ENCODE data around the gene LIPM. TPM values are rescaled to one million over a fixed set of nuclear protein-coding genes. Genes with fewer than 3 reads are reported as not detected.

Gene LIPM
- polyA plus RNA-seq, 2 of the 4 experiments (the other 2 are of a cell fraction): not detected

GRCh38 chr10:88820748-88821401 is 18.3 kb downstream of the LIPM start:
- FAIRE-seq: no peak
- Histone ChIP-seq H3K9me3 (no peaks in the 10 kb centered on the region), H3K27ac (no peak overlapping the region), H3K4me2 (peak overlapping the region; percentile 12; the same call in 2 of the 3 replicates), H3K4me1 (peaks cover 7% of the 10 kb centered on the region; the same call in 2 of the 3 replicates), H3K4me3 (no peak overlapping the region)
- DNase-seq (ENCODE audit: low read depth in 1 of 2, low spot score in 1 of 2): no peak
- no peak for ATAC-seq
- ChIA-PET CTCF (interaction anchor here (0.8 to 7.9 kb wide), 6 partner anchors 10 to 112 kb away, joined by 3 to 79 read pairs (median 8); no protein-coding TSS in a partner anchor), POLR2A (interaction anchor here (0.5 kb wide), 1 partner anchor 154 kb away, joined by 4 read pairs; no protein-coding TSS in a partner anchor)
- TF ChIP-seq MAX (IDR thresholded peaks at IDR 0.05): no peak
- TF ChIP-seq JUNB (IDR thresholded peaks at IDR 0.05): no peak
- TF ChIP-seq CEBPB (IDR thresholded peaks at IDR 0.05): 0 out of 4 replicates have a peak, but pooled peaks of 1 of the 2 experiments have one; percentile 37
- no peak for TF ChIP-seq ZSCAN20 (CRISPR knock-in tag; IDR thresholded peaks at IDR 0.05)
- TF ChIP-seq CTCF (IDR thresholded peaks at IDR 0.05): no peak
- TF ChIP-seq POLR2AphosphoS2 (conservative IDR thresholded peaks at IDR 0.05; ENCODE audit: low read length): no peak

- no peak overlapping the region for H3K4me3 ChIP-seq
- H3K4me2 ChIP-seq: no peak overlapping the region
- ChIA-PET POLR2A (no interaction called here), CTCF (interaction anchor here (0.8 to 7.9 kb wide), 8 partner anchors 8 to 261 kb away, joined by 3 to 79 read pairs (median 3); no protein-coding TSS in a partner anchor)
- peaks cover 3% of the 10 kb centered on the region; the same call in 2 of the 3 replicates for H3K4me1 ChIP-seq
- no peak overlapping the region for H3K27ac ChIP-seq
- FAIRE-seq (no peak), ATAC-seq (no peak), DNase-seq (ENCODE audit: low read depth in 1 of 2, low spot score in 1 of 2) (no peak)
- TF ChIP-seq ESRRA (IDR thresholded peaks at IDR 0.05; ENCODE audit: borderline replicate concordance, low read length): no peak
- no peak for TF ChIP-seq HDAC2 (IDR thresholded peaks at IDR 0.05)
- TF ChIP-seq USF2 (IDR thresholded peaks at IDR 0.05): no peak
- 86% methylated on average over 4 of the region's 4 CpGs for WGBS (ENCODE audit: missing lambda C conversion rate)
- H3K9me3 ChIP-seq: no peaks in the 10 kb centered on the region
Measured at GRCh38 chr10:88826388-88826787, 23.9 kb downstream of the LIPM start.

- no peak for TF ChIP-seq JUNB (IDR thresholded peaks at IDR 0.05)
- no peak for TF ChIP-seq HDAC2 (IDR thresholded peaks at IDR 0.05)
- TF ChIP-seq EP300 (IDR thresholded peaks at IDR 0.05): no peak
- TF ChIP-seq USF2 (IDR thresholded peaks at IDR 0.05): no peak
- H3K4me3 ChIP-seq: no peak overlapping the region
- no peak for DNase-seq (ENCODE audit: low read depth in 1 of 2, low spot score in 1 of 2)
- ATAC-seq: no peak
- H3K4me1 ChIP-seq: no peaks in the 10 kb centered on the region
- no peak overlapping the region for H3K4me2 ChIP-seq
- FAIRE-seq: no peak
- no peak overlapping the region for H3K27ac ChIP-seq
- ChIA-PET POLR2A (interaction anchor here (0.6 kb wide), 1 partner anchor 209 kb away, joined by 4 read pairs; no protein-coding TSS in a partner anchor), CTCF (interaction anchor here (0.7 to 7.9 kb wide), 5 partner anchors 9 to 107 kb away, joined by 3 to 79 read pairs (median 7); no protein-coding TSS in a partner anchor)
- H3K9me3 ChIP-seq: no peaks in the 10 kb centered on the region
- 93% methylated on average over 2 of the region's 2 CpGs for WGBS (ENCODE audit: missing lambda C conversion rate)
Measured at GRCh38 chr10:88827671-88828070, 25.1 kb downstream of the LIPM start.

- DNase-seq (ENCODE audit: low read depth in 1 of 2, low spot score in 1 of 2) (no peak), FAIRE-seq (peak; percentile 76), ATAC-seq (no peak)
- no peak overlapping the region for H3K4me2 ChIP-seq
- H3K4me3 ChIP-seq: no peak overlapping the region
- TF ChIP-seq CHD4 (IDR thresholded peaks at IDR 0.05; ENCODE audit: borderline replicate concordance): no peak
- TF ChIP-seq HDAC2 (IDR thresholded peaks at IDR 0.05): no peak
- no peaks in the 10 kb centered on the region for H3K4me1 ChIP-seq
- ChIA-PET POLR2A (no interaction called here), CTCF (interaction anchor here (1.3 to 7.9 kb wide), 3 partner anchors 8 to 106 kb away, joined by 3 to 79 read pairs (median 9); no protein-coding TSS in a partner anchor)
- no peak overlapping the region for H3K27ac ChIP-seq
- no peaks in the 10 kb centered on the region for H3K9me3 ChIP-seq
- WGBS (ENCODE audit: missing lambda C conversion rate): 2% methylated on average over 1 of the region's 1 CpG
Measured at GRCh38 chr10:88828310-88828709, 25.8 kb downstream of the LIPM start.
